GM18508 (cell line): Measurements from ENCODE around the gene CDC37.
"Not testable (repeated sequence)": the region's sequence is repeated elsewhere in the genome, so short reads cannot be mapped to it uniquely, and the experiment has no call there.

Source experiments
- ATAC-seq: cut with Tn5 transposase; IDR thresholded peaks from one replicate; pipeline ENCODE4 v1.9.1; 2021; ENCODE audit warnings: moderate number of reproducible peaks; ENCODE audit not compliant: insufficient read depth, unreplicated experiment

CDC37 gene

GRCh38 chr19:10398819-10399218 is 4.5 kb downstream of the CDC37 start:
- ATAC-seq, result no peak

GRCh38 chr19:10395917-10396316 is 7.4 kb downstream of the CDC37 start:
- no peak for ATAC-seq

GRCh38 chr19:10395436-10395835 is 7.9 kb downstream of the CDC37 start:
- no peak for ATAC-seq

GRCh38 chr19:10395003-10395402 is 8.3 kb downstream of the CDC37 start:
- ATAC-seq, result no peak

- no peak for ATAC-seq
Measured at GRCh38 chr19:10393137-10393536, 10.2 kb downstream of the CDC37 start.

- ATAC-seq, result no peak
Measured at GRCh38 chr19:10392120-10392519, 11.2 kb downstream of the CDC37 start.

GRCh38 chr19:10390652-10391286 is 12.6 kb downstream of the CDC37 start:
- no peak for ATAC-seq

- no peak for ATAC-seq
Measured at GRCh38 chr19:10389863-10390262, 13.5 kb downstream of the CDC37 start.

- no peak for ATAC-seq
Measured at GRCh38 chr19:10388957-10389356, 14.4 kb downstream of the CDC37 start.

- no peak for ATAC-seq
Measured at GRCh38 chr19:10384580-10384979, 18.8 kb downstream of the CDC37 start.

GRCh38 chr19:10383223-10383499 is 20.2 kb downstream of the CDC37 start:
- ATAC-seq, result not testable (repeated sequence)

GRCh38 chr19:10380313-10381102 is 22.8 kb downstream of the CDC37 start, which contains the start of gene TYK2:
TYK2 (minus strand) TSS chr19:10380572; CDS start chr19:10378406, 2,166 bp downstream.
- peak; percentile 73 for ATAC-seq

- ATAC-seq, result no peak
Measured at GRCh38 chr19:10379880-10380312, 23.4 kb downstream of the CDC37 start.

- ATAC-seq, result no peak
Measured at GRCh38 chr19:10378124-10378523, 25.2 kb downstream of the CDC37 start.

- ATAC-seq, result not testable (repeated sequence)
Measured at GRCh38 chr19:10377140-10377640, 26.2 kb downstream of the CDC37 start.

GRCh38 chr19:10374931-10375330 is 28.4 kb downstream of the CDC37 start:
- no peak for ATAC-seq

GRCh38 chr19:10372690-10373089 is 30.7 kb downstream of the CDC37 start:
- ATAC-seq, result no peak

GRCh38 chr19:10368101-10368803 is 35.1 kb downstream of the CDC37 start:
- ATAC-seq, result no peak

GRCh38 chr19:10366950-10367512 is 36.3 kb downstream of the CDC37 start:
- ATAC-seq, result not testable (repeated sequence)

GRCh38 chr19:10365518-10365917 is 37.8 kb downstream of the CDC37 start:
- ATAC-seq, result no peak

- ATAC-seq, result no peak
Measured at GRCh38 chr19:10364644-10365043, 38.7 kb downstream of the CDC37 start.
